A549 (cell line): ENCODE data around the gene FEM1C. TPM values are rescaled to one million over a fixed set of nuclear protein-coding genes. Genes with fewer than 3 reads are reported as not detected.

Source experiments
- ATAC-seq, 2 experiments: fragments of 200-7000 bp in 1 of 2; fragments of >200 bp in 1 of 2; cut with Nextera tagmentation in 1 of 2; cut with Tn5 transposase in 1 of 2; 3 replicates each; pipeline versions ENCODE4 v1.8.0 to v1.9.1; 2018 to 2020; ENCODE audit warnings: mild to moderate bottlenecking in 1 of 2, moderate library complexity in 1 of 2
- CTCF ChIA-PET: fragments of 300-600 bp; sonication (Branson Sonifier 250); formaldehyde crosslinking; extraction: SDS; loops from one replicate; lab custom pipeline; 2021; ENCODE audit warnings: antibody characterized with exemption, inconsistent platforms; lab: Yijun Ruan, JAX
- POLR2A ChIA-PET: fragments of 350-600 bp; formaldehyde crosslinking; extraction: SDS; loops from one replicate; lab custom pipeline; 2021; ENCODE audit warnings: antibody characterized with exemption, inconsistent platforms; lab: Yijun Ruan, JAX
- DNase-seq, 2 experiments: peaks; one replicate each; pipeline versions ENCODE4 v3.0.0 to v3.0.0-alpha.2; 2011 to 2016; ENCODE audit warnings: low read depth in 1 of 2, low spot score in 1 of 2
- FAIRE-seq: peaks from 2 replicates; lab custom pipeline; 2011; peaks lifted over from hg19 to GRCh38; lab: Jason Lieb, UNC
- H3K27ac ChIP-seq, 2 experiments: fragments of >200 bp; sonication (Bioruptor Twin); formaldehyde crosslinking; 3 replicates each; pipeline ENCODE4 v1.5.1; 2016 to 2017
- H3K4me1 ChIP-seq: fragments of >200 bp; sonication (Bioruptor Twin); formaldehyde crosslinking; 3 replicates; pipeline ENCODE4 v1.6.1; 2016
- H3K4me2 ChIP-seq: fragments of >200 bp; sonication (Bioruptor Twin); formaldehyde crosslinking; 3 replicates; pipeline ENCODE4 v1.6.1; 2016
- H3K4me3 ChIP-seq: fragments of >200 bp; sonication (Bioruptor Twin); formaldehyde crosslinking; 3 replicates; pipeline ENCODE4 v1.5.1; 2016
- H3K9me3 ChIP-seq: fragments of >200 bp; sonication (Bioruptor Twin); formaldehyde crosslinking; 3 replicates; pipeline ENCODE4 v1.6.1; 2016
- ATOH8 ChIP-seq: fragments of 250-450 bp; sonication (Bioruptor Pico); IDR thresholded peaks from 2 replicates; pipeline ENCODE4 v1.5.0; 2020; ENCODE audit warnings: low read depth, mild to moderate bottlenecking, moderate library complexity
- BHLHE40 ChIP-seq: IDR thresholded peaks from 2 replicates; pipeline ENCODE4 v1.6.1; 2012; ENCODE audit warnings: low read depth, low read length, inconsistent platforms
- CEBPB ChIP-seq, 2 experiments: fragments of >200 bp in 1 of 2; sonication (Bioruptor Twin) in 1 of 2; formaldehyde crosslinking in 1 of 2; IDR thresholded peaks; 2 replicates each; pipeline ENCODE4 v1.6.1; 2012 to 2016
- CHD2 ChIP-seq: fragments of 150-350 bp; IDR thresholded peaks from 2 replicates; pipeline ENCODE4 v1.6.1; 2014; ENCODE audit warnings: low read length; ENCODE audit not compliant: partially characterized antibody
- CHD4 ChIP-seq: fragments of 200-600 bp; sonication (generic); IDR thresholded peaks from 2 replicates; pipeline ENCODE4 v1.6.1; 2016; ENCODE audit warnings: antibody characterized with exemption, mild to moderate bottlenecking, borderline replicate concordance
- E2F6 ChIP-seq: IDR thresholded peaks from 2 replicates; pipeline ENCODE4 v1.6.1; 2012; ENCODE audit warnings: low read depth, borderline replicate concordance
- ELK1 ChIP-seq: fragments of 150-350 bp; IDR thresholded peaks from 2 replicates; pipeline ENCODE4 v1.6.1; 2014; ENCODE audit warnings: low read depth, mild to moderate bottlenecking, low read length
- FOSB ChIP-seq: fragments of 250-450 bp; sonication (Bioruptor Pico); IDR thresholded peaks from 2 replicates; pipeline ENCODE4 v1.5.0; 2020; ENCODE audit warnings: mild to moderate bottlenecking, moderate library complexity
- HMGXB4 ChIP-seq: fragments of 250-450 bp; sonication (Bioruptor Pico); IDR thresholded peaks from 2 replicates; pipeline ENCODE4 v1.5.0; 2021; ENCODE audit warnings: mild to moderate bottlenecking, moderate library complexity, borderline replicate concordance
- HOXB5 ChIP-seq: fragments of 250-450 bp; sonication (Bioruptor Pico); IDR thresholded peaks from 2 replicates; pipeline ENCODE4 v1.5.0; 2020; ENCODE audit warnings: mild to moderate bottlenecking, moderate library complexity
- JUNB ChIP-seq: fragments of >200 bp; sonication (Bioruptor Twin); formaldehyde crosslinking; IDR thresholded peaks from 2 replicates; pipeline ENCODE4 v1.6.1; 2016
- MYC ChIP-seq: IDR thresholded peaks from 2 replicates; pipeline ENCODE4 v1.6.1; 2012; ENCODE audit warnings: mild to moderate bottlenecking, inconsistent platforms, low read length, improper control_type of control experiment, borderline replicate concordance
- NFE2L2 ChIP-seq: fragments of 150-350 bp; conservative IDR thresholded peaks from 2 replicates; pipeline ENCODE4 v1.6.1; 2014; ENCODE audit warnings: low read length
- RAD21 ChIP-seq, 2 experiments: fragments of >200 bp in 1 of 2; sonication (Bioruptor Twin) in 1 of 2; formaldehyde crosslinking in 1 of 2; IDR thresholded peaks in 1 of 2; conservative IDR thresholded peaks in 1 of 2; 2 replicates in 1 of 2; 3 replicates in 1 of 2; pipeline ENCODE4 v1.6.1; 2012 to 2018; ENCODE audit warnings: inconsistent platforms in 1 of 2
- REST ChIP-seq: fragments of 200-600 bp; sonication (generic); IDR thresholded peaks from 2 replicates; pipeline ENCODE4 v1.6.1; 2016; ENCODE audit warnings: antibody characterized with exemption, mild to moderate bottlenecking, moderate library complexity
- RNF2 ChIP-seq: fragments of 200-600 bp; sonication (generic); IDR thresholded peaks from 2 replicates; pipeline ENCODE4 v1.6.1; 2016; ENCODE audit warnings: low read depth, mild to moderate bottlenecking, antibody characterized with exemption, moderate library complexity, borderline replicate concordance
- TP53 ChIP-seq: fragments of 250-450 bp; sonication (Bioruptor Pico); IDR thresholded peaks from 2 replicates; pipeline ENCODE4 v1.5.0; 2021; ENCODE audit warnings: mild to moderate bottlenecking, moderate library complexity
- ZSCAN20 ChIP-seq: fragments of 250-450 bp; sonication (Bioruptor Pico); IDR thresholded peaks from 2 replicates; pipeline ENCODE4 v1.8.0; 2022; ENCODE audit warnings: mild to moderate bottlenecking, moderate library complexity
- WGBS: methylation state at CpG from one replicate; pipeline ENCODE4 v1.1.6; 2017; ENCODE audit errors: missing lambda C conversion rate; 5-methylcytosine and 5-hydroxymethylcytosine counted together
- polyA plus RNA-seq, 4 experiments: library from polyadenylated mRNA; depleted of rRNA in 3 of 4; stranded (reverse); fragments of >200 nt; fragmentation: RNase III in 1 of 4; extraction: RNeasy Plus Mini Kit Qiagen cat#74134 plus additional on column Dnase treatment in 1 of 4; gene quantifications; 2 replicates in 3 of 4; 3 replicates in 1 of 4; pipeline ENCODE4 v1.2.3, GENCODE V29; 2011 to 2017

FEM1C gene
- polyA plus RNA-seq, 2 of the 4 experiments (the other 2 are of a cell fraction): 6.3 to 8.4 TPM

- POLR2A ChIA-PET: interaction anchor here (0.7 to 2.5 kb wide), 9 partner anchors 9 to 177 kb away, joined by 3 to 12 read pairs (median 3); no protein-coding TSS in a partner anchor
- no peak for FAIRE-seq
Measured at GRCh38 chr5:115543365-115544042, 1.1 kb downstream of the FEM1C start.

GRCh38 chr5:115542651-115543364 is 1.8 kb downstream of the FEM1C start:
- peak overlapping the region in 1 of 2 experiments; percentile 96; a peak in 3 of 6 replicates for H3K27ac ChIP-seq
- ChIA-PET POLR2A (interaction anchor here (0.7 to 2.5 kb wide), 5 partner anchors 32 to 177 kb away, joined by 3 to 12 read pairs (median 3); no protein-coding TSS in a partner anchor), CTCF (interaction anchor here (3.2 to 3.6 kb wide), 2 partner anchors 32 to 233 kb away, joined by 12 to 16 read pairs; no protein-coding TSS in a partner anchor)
- 69% methylated on average over 10 of the region's 10 CpGs for WGBS
- peak overlapping the region; percentile 82 for H3K4me3 ChIP-seq
- DNase-seq: no peak
- TF ChIP-seq CHD4 (no peak), E2F6 (0 out of 2 replicates have a peak, but pooled peaks have one; percentile 15)
- no peak for ATAC-seq
- H3K4me1 ChIP-seq: peaks cover 30% of the 10 kb centered on the region; the same call in 2 of the 3 replicates
- no peak for FAIRE-seq
- peak overlapping the region; percentile 77 for H3K4me2 ChIP-seq
- H3K9me3 ChIP-seq: peaks cover 9% of the 10 kb centered on the region; the same call in 1 of the 3 replicates

More at GRCh38 chr5:115543365-115544042, 1.1 kb downstream of the FEM1C start:
- Histone ChIP-seq H3K27ac (peak overlapping the region; percentile 94 to 96), H3K9me3 (peaks cover 9% of the 10 kb centered on the region; the same call in 1 of the 3 replicates), H3K4me1 (peaks cover 30% of the 10 kb centered on the region; the same call in 2 of the 3 replicates), H3K4me3 (peak overlapping the region; percentile 82), H3K4me2 (peak overlapping the region; percentile 77)
- DNase-seq: no peak
- 0 out of 2 replicates have a peak, but pooled peaks have one; percentile 1 for TF ChIP-seq E2F6
- TF ChIP-seq HOXB5 (CRISPR knock-in tag): no peak
- no peak for TF ChIP-seq ZSCAN20 (CRISPR knock-in tag)
- CTCF ChIA-PET: interaction anchor here (1.2 to 3.6 kb wide), 5 partner anchors 27 to 234 kb away, joined by 5 to 16 read pairs (median 6); no protein-coding TSS in a partner anchor
- peak; percentile 37 to 38; a peak in 5 of 6 replicates for ATAC-seq
- WGBS: 14% methylated on average over 15 of the region's 15 CpGs

GRCh38 chr5:115542086-115542485 is 2.5 kb downstream of the FEM1C start:
- WGBS: 46% methylated on average over 2 of the region's 2 CpGs
- H3K9me3 ChIP-seq: peaks cover 9% of the 10 kb centered on the region; the same call in 1 of the 3 replicates
- ChIA-PET POLR2A (no interaction called here), CTCF (interaction anchor here (3.6 kb wide), 1 partner anchor 32 kb away, joined by 16 read pairs; no protein-coding TSS in a partner anchor)
- no peak overlapping the region for H3K27ac ChIP-seq
- ATAC-seq: no peak
- no peak for TF ChIP-seq MYC
- no peak for TF ChIP-seq FOSB (CRISPR knock-in tag)
- no peak for TF ChIP-seq CEBPB (IDR thresholded peaks at IDR 0.05)
- TF ChIP-seq ELK1: no peak
- no peak for TF ChIP-seq REST
- no peak for TF ChIP-seq ATOH8 (CRISPR knock-in tag)
- no peak for TF ChIP-seq TP53
- TF ChIP-seq RAD21 (conservative IDR thresholded peaks at IDR 0.05 in 1 of 2, IDR thresholded peaks at IDR 0.05 in 1 of 2): no peak
- no peak for TF ChIP-seq NFE2L2
- TF ChIP-seq BHLHE40: no peak
- no peak for TF ChIP-seq JUNB
- no peak for TF ChIP-seq CHD2
- TF ChIP-seq HMGXB4 (CRISPR knock-in tag): no peak
- TF ChIP-seq RNF2: no peak
- peak overlapping the region; percentile 77 for H3K4me2 ChIP-seq
- H3K4me3 ChIP-seq: peak overlapping the region; percentile 82
- FAIRE-seq: no peak
- no peak for DNase-seq
- H3K4me1 ChIP-seq: peaks cover 30% of the 10 kb centered on the region; the same call in 2 of the 3 replicates
